CD14-positive monocyte (primary cell): ENCODE results near the gene STARD13. TPM values are rescaled to one million over a fixed set of nuclear protein-coding genes. Genes with fewer than 3 reads are reported as not detected.

Source experiments
- DNase-seq, 3 donors: peaks; one replicate each; pipeline ENCODE4 v3.0.0-alpha.2; 2011 to 2022
- H2AFZ ChIP-seq: 2 replicates; pipeline ENCODE4 v1.6.0; 2012; ENCODE audit warnings: mild to moderate bottlenecking, low read depth, low read length, inconsistent platforms; ENCODE audit not compliant: insufficient read depth, poor library complexity, severe bottlenecking
- H3K27ac ChIP-seq, 2 donors: 1 replicate in 1 of 2; 2 replicates in 1 of 2; pipeline ENCODE4 v1.5.1; 2012 to 2013; ENCODE audit warnings: low read length in 2 of 2, control low read depth in 1 of 2, inconsistent platforms in 1 of 2, low read depth in 1 of 2, mild to moderate bottlenecking in 1 of 2
- H3K27me3 ChIP-seq, 2 donors: one replicate each; pipeline versions ENCODE4 v1.6.0 to v1.6.1; 2011 to 2013; ENCODE audit warnings: low read length in 2 of 2; ENCODE audit not compliant: control insufficient read depth in 2 of 2, insufficient read depth in 2 of 2
- H3K36me3 ChIP-seq, 2 donors: replicated peaks in 1 of 2; 1 replicate in 1 of 2; 2 replicates in 1 of 2; pipeline versions ENCODE4 v1.5.1 to v1.6.1; 2012 to 2013; ENCODE audit warnings: low read length in 2 of 2, control low read depth in 1 of 2, inconsistent platforms in 1 of 2, mild to moderate bottlenecking in 1 of 2; ENCODE audit not compliant: insufficient read depth in 2 of 2, control insufficient read depth in 1 of 2
- H3K4me1 ChIP-seq, 2 donors: 1 replicate in 1 of 2; 2 replicates in 1 of 2; pipeline versions ENCODE4 v1.5.1 to v1.6.1; 2012 to 2013; ENCODE audit warnings: low read length in 2 of 2, control low read depth in 1 of 2, inconsistent platforms in 1 of 2, mild to moderate bottlenecking in 1 of 2, moderate library complexity in 1 of 2; ENCODE audit not compliant: insufficient read depth in 2 of 2, control insufficient read depth in 1 of 2
- H3K4me2 ChIP-seq: replicated peaks from 2 replicates; pipeline ENCODE3; 2012; ENCODE audit warnings: low read length, moderate library complexity, mild to moderate bottlenecking; ENCODE audit not compliant: poor library complexity, severe bottlenecking; ENCODE audit errors: extremely low read depth
- H3K4me3 ChIP-seq, 3 experiments: fragments of 200-600 bp in 1 of 3; sonication (generic) in 1 of 3; replicated peaks in 1 of 3; 1 replicate in 2 of 3; 2 replicates in 1 of 3; pipeline ENCODE4 v1.5.1; 2011 to 2013; ENCODE audit warnings: low read length in 3 of 3, mild to moderate bottlenecking in 3 of 3, control low read depth in 2 of 3, low read depth in 2 of 3, inconsistent platforms in 1 of 3, moderate library complexity in 1 of 3
- H3K79me2 ChIP-seq: 2 replicates; pipeline ENCODE4 v1.6.0; 2012; ENCODE audit warnings: mild to moderate bottlenecking, control low read depth, inconsistent platforms, low read length, moderate library complexity; ENCODE audit not compliant: insufficient read depth
- H3K9ac ChIP-seq: 2 replicates; pipeline ENCODE4 v1.6.0; 2017; ENCODE audit warnings: low read length, mild to moderate bottlenecking; ENCODE audit not compliant: insufficient read depth, poor library complexity, severe bottlenecking
- H3K9me3 ChIP-seq, 2 donors: replicated peaks in 1 of 2; 1 replicate in 1 of 2; 2 replicates in 1 of 2; pipeline versions ENCODE4 v1.5.1 to v1.6.1; 2012 to 2013; ENCODE audit warnings: low read length in 2 of 2, control low read depth in 1 of 2; ENCODE audit not compliant: control insufficient read depth in 1 of 2, insufficient read depth in 1 of 2
- H4K20me1 ChIP-seq: 2 replicates; pipeline ENCODE4 v1.6.0; 2012; ENCODE audit warnings: mild to moderate bottlenecking, low read length, control low read depth, moderate library complexity; ENCODE audit not compliant: insufficient read depth
- H3K27ac Mint-ChIP-seq, 7 donors: one replicate each; pipeline ENCODE4 v1.8.0; 2020; ENCODE audit warnings: mild to moderate bottlenecking in 7 of 7, mixed read lengths in 7 of 7, moderate library complexity in 6 of 7, inconsistent platforms in 2 of 7
- H3K27me3 Mint-ChIP-seq, 3 donors: one replicate each; pipeline ENCODE4 v1.8.0; 2021 to 2022; ENCODE audit warnings: low read depth in 3 of 3, mild to moderate bottlenecking in 3 of 3, mixed read lengths in 3 of 3, moderate library complexity in 3 of 3, inconsistent platforms in 1 of 3
- H3K36me3 Mint-ChIP-seq, 2 donors: one replicate each; pipeline ENCODE4 v1.8.0; 2020; ENCODE audit warnings: mixed read lengths in 2 of 2, inconsistent platforms in 1 of 2, mild to moderate bottlenecking in 1 of 2
- H3K4me1 Mint-ChIP-seq: one replicate; pipeline ENCODE4 v1.8.0; 2020; ENCODE audit warnings: mild to moderate bottlenecking, mixed read lengths
- H3K4me3 Mint-ChIP-seq, 2 donors: one replicate each; pipeline ENCODE4 v1.8.0; 2020; ENCODE audit warnings: mild to moderate bottlenecking in 2 of 2, mixed read lengths in 2 of 2, moderate library complexity in 1 of 2
- H3K9me3 Mint-ChIP-seq, 7 donors: one replicate each; pipeline ENCODE4 v1.8.0; 2020 to 2022; ENCODE audit warnings: mixed read lengths in 7 of 7, mild to moderate bottlenecking in 6 of 7, moderate library complexity in 6 of 7, inconsistent platforms in 2 of 7
- CTCF ChIP-seq: fragments of 200-600 bp; IDR thresholded peaks from one replicate; pipeline ENCODE4 v1.8.0; 2022; ENCODE audit warnings: antibody characterized with exemption, mild to moderate bottlenecking
- WGBS: methylation state at CpG from one replicate; pipeline ENCODE4 v1.1.5; 2013; ENCODE audit warnings: missing lambda C conversion rate; ENCODE audit not compliant: insufficient coverage; 5-methylcytosine and 5-hydroxymethylcytosine counted together
- intact Hi-C, 2 donors: fragments of 100-400 bp; cut with micrococcal nuclease; formaldehyde crosslinking; loops; one replicate each; pipeline versions ENCODE4 v1.15.0 to v1.15.1; 2023
- polyA plus RNA-seq, 3 donors: library from polyadenylated mRNA; depleted of rRNA in 1 of 3; unstranded in 2 of 3; stranded (reverse) in 1 of 3; fragments of 300-500 nt in 2 of 3; fragments of >200 nt in 1 of 3; fragmentation: Illumina TruSeq in 2 of 3; gene quantifications; 1 replicate in 2 of 3; 2 replicates in 1 of 3; pipeline ENCODE4 v1.2.3, GENCODE V29; 2012 to 2021

The STARD13 gene
- polyA plus RNA-seq, 3 donors: 0.37 to 0.69 (median 0.60) TPM

- Histone ChIP-seq H3K27me3 (no peaks in the 10 kb centered on the region), H3K4me1 (peaks cover 27 to 29% of the 10 kb centered on the region in 2 donors), H3K4me3 (no peak overlapping the region), H3K27ac (no peak overlapping the region), H2AFZ (no peak overlapping the region), H3K4me2 (no peak overlapping the region), H3K36me3 (no peaks in the 10 kb centered on the region), H4K20me1 (no peaks in the 10 kb centered on the region), H3K79me2 (no peaks in the 10 kb centered on the region), H3K9ac (no peak overlapping the region), H3K9me3 (no peaks in the 10 kb centered on the region)
- no peak for TF ChIP-seq CTCF
- H3K36me3 Mint-ChIP-seq: peaks cover 2 to 5% of the 10 kb centered on the region in 2 donors
- no peak for DNase-seq
- H3K9me3 Mint-ChIP-seq: no peaks in the 10 kb centered on the region
- WGBS: 87% methylated on average over 3 of the region's 5 CpGs
- peaks cover 28% of the 10 kb centered on the region for H3K4me1 Mint-ChIP-seq
- H3K27ac Mint-ChIP-seq: no peak overlapping the region
- intact Hi-C loops: no loop called here
- H3K4me3 Mint-ChIP-seq: no peak overlapping the region
- peaks cover 0 to 4% (median 0%) of the 10 kb centered on the region in 3 donors for H3K27me3 Mint-ChIP-seq
Observed at GRCh38 chr13:33114146-33114545, 171.4 kb downstream of the STARD13 start.

GRCh38 chr13:33112766-33113165 is 172.8 kb downstream of the STARD13 start:
- Histone ChIP-seq H3K4me1 (peaks cover 34 to 36% of the 10 kb centered on the region in 2 donors), H3K27me3 (no peaks in the 10 kb centered on the region), H2AFZ (no peak overlapping the region), H3K27ac (no peak overlapping the region), H3K9me3 (no peaks in the 10 kb centered on the region), H3K36me3 (no peaks in the 10 kb centered on the region), H3K9ac (no peak overlapping the region), H4K20me1 (no peaks in the 10 kb centered on the region), H3K4me2 (no peak overlapping the region), H3K79me2 (no peaks in the 10 kb centered on the region), H3K4me3 (no peak overlapping the region)
- H3K27me3 Mint-ChIP-seq: peaks cover 0 to 4% (median 0%) of the 10 kb centered on the region in 3 donors
- intact Hi-C loops: no loop called here
- no peak for DNase-seq
- H3K36me3 Mint-ChIP-seq: peaks cover 2 to 3% of the 10 kb centered on the region in 2 donors
- H3K4me1 Mint-ChIP-seq: peaks cover 34% of the 10 kb centered on the region
- TF ChIP-seq CTCF: no peak
- 97% methylated on average over 10 of the region's 12 CpGs for WGBS
- peak overlapping the region in 1 of 2 donors; percentile 6 for H3K4me3 Mint-ChIP-seq
- H3K27ac Mint-ChIP-seq: no peak overlapping the region
- peaks cover 0 to 2% (median 0%) of the 10 kb centered on the region in 7 donors for H3K9me3 Mint-ChIP-seq
